SK-N-SH treated with all-trans-retinoic acid at 6 μM for 48 hours (cell line): Measurements from ENCODE around the gene GPX2.

Source experiments
- ATAC-seq: fragments of 200-7000 bp; cut with Tn5 transposase; 3 replicates; pipeline ENCODE4 v1.9.1; 2020; ENCODE audit warnings: mild to moderate bottlenecking, moderate library complexity
- ARNTL ChIP-seq: fragments of 450-650 bp; formaldehyde crosslinking; IDR thresholded peaks from 2 replicates; pipeline ENCODE4 v1.5.0; 2020; ENCODE audit warnings: low read depth, mild to moderate bottlenecking, moderate library complexity, borderline replicate concordance
- BACH2 ChIP-seq: fragments of 250-450 bp; sonication (Bioruptor Pico); IDR thresholded peaks from 2 replicates; pipeline ENCODE4 v1.9.0; 2021; ENCODE audit warnings: mild to moderate bottlenecking, borderline replicate concordance
- CREB5 ChIP-seq: fragments of 250-450 bp; sonication (Bioruptor Pico); IDR thresholded peaks from 2 replicates; pipeline ENCODE4 v1.5.1; 2020; ENCODE audit warnings: low read depth, mild to moderate bottlenecking, moderate library complexity
- CSRNP3 ChIP-seq: fragments of 250-450 bp; sonication (Bioruptor Pico); IDR thresholded peaks from 2 replicates; pipeline ENCODE4 v1.5.1; 2021; ENCODE audit warnings: mild to moderate bottlenecking, moderate library complexity
- GLIS3 ChIP-seq: fragments of 250-450 bp; sonication (Bioruptor Pico); IDR thresholded peaks from 2 replicates; pipeline ENCODE4 v1.5.0; 2020; ENCODE audit warnings: mild to moderate bottlenecking, moderate library complexity
- ISL1 ChIP-seq: fragments of 250-450 bp; sonication (Bioruptor Pico); IDR thresholded peaks from 2 replicates; pipeline ENCODE4 v2.1.2; 2022; ENCODE audit warnings: mild to moderate bottlenecking, moderate library complexity
- OSR1 ChIP-seq: fragments of 250-450 bp; sonication (Bioruptor Pico); IDR thresholded peaks from 2 replicates; pipeline ENCODE4 v1.8.0; 2022; ENCODE audit warnings: moderate library complexity, mild to moderate bottlenecking, inconsistent platforms
- PATZ1 ChIP-seq: fragments of 250-450 bp; sonication (Bioruptor Pico); IDR thresholded peaks from 2 replicates; pipeline ENCODE4 v1.8.0; 2020; ENCODE audit warnings: mild to moderate bottlenecking, moderate library complexity, borderline replicate concordance
- PPARA ChIP-seq: fragments of 250-450 bp; sonication (Bioruptor Pico); IDR thresholded peaks from 2 replicates; pipeline ENCODE4 v1.5.0; 2020; ENCODE audit warnings: mild to moderate bottlenecking, borderline replicate concordance
- RARB ChIP-seq: fragments of 250-450 bp; sonication (Bioruptor Pico); IDR thresholded peaks from 2 replicates; pipeline ENCODE4 v1.8.0; 2021; ENCODE audit warnings: mild to moderate bottlenecking, moderate library complexity
- SNAI2 ChIP-seq: fragments of 250-450 bp; sonication (Bioruptor Pico); IDR thresholded peaks from 2 replicates; pipeline ENCODE4 v1.5.0; 2020; ENCODE audit warnings: mild to moderate bottlenecking, moderate library complexity
- TCF4 ChIP-seq: fragments of 250-450 bp; sonication (Bioruptor Pico); IDR thresholded peaks from 2 replicates; pipeline ENCODE4 v1.8.0; 2021; ENCODE audit warnings: mild to moderate bottlenecking, moderate library complexity, borderline replicate concordance
- TOX ChIP-seq: fragments of 250-450 bp; sonication (Bioruptor Pico); IDR thresholded peaks from 2 replicates; pipeline ENCODE4 v1.8.0; 2021; ENCODE audit warnings: mild to moderate bottlenecking, moderate library complexity, borderline replicate concordance
- TSHZ2 ChIP-seq: fragments of 250-450 bp; sonication (Bioruptor Pico); IDR thresholded peaks from 2 replicates; pipeline ENCODE4 v1.5.0; 2020; ENCODE audit warnings: mild to moderate bottlenecking, moderate library complexity
- ZFP30 ChIP-seq: fragments of 450-650 bp; formaldehyde crosslinking; IDR thresholded peaks from 2 replicates; pipeline ENCODE4 v1.5.0; 2022; ENCODE audit warnings: mild to moderate bottlenecking, moderate library complexity
- ZNF565 ChIP-seq: fragments of 450-650 bp; formaldehyde crosslinking; conservative IDR thresholded peaks from 2 replicates; pipeline ENCODE4 v1.5.0; 2020; ENCODE audit warnings: low read depth, mild to moderate bottlenecking, moderate library complexity
- ZNF70 ChIP-seq: fragments of 450-650 bp; formaldehyde crosslinking; IDR thresholded peaks from 2 replicates; pipeline ENCODE4 v1.5.0; 2020; ENCODE audit warnings: mild to moderate bottlenecking, moderate library complexity
- ZNF8 ChIP-seq: fragments of 450-650 bp; formaldehyde crosslinking; IDR thresholded peaks from 2 replicates; pipeline ENCODE4 v1.5.0; 2020; ENCODE audit warnings: mild to moderate bottlenecking, moderate library complexity

GPX2 gene

GRCh38 chr14:64990296-64990695, 47.8 kb upstream of the GPX2 start (continued):
- no peak for TF ChIP-seq CSRNP3
- TF ChIP-seq ISL1 (CRISPR knock-in tag): no peak
- no peak for TF ChIP-seq ZFP30
- TF ChIP-seq ZNF70 (CRISPR knock-in tag): no peak

GRCh38 chr14:64987438-64987767, 44.9 kb upstream of the GPX2 start:
- TF ChIP-seq PPARA (CRISPR knock-in tag): no peak
- no peak for TF ChIP-seq CSRNP3
- TF ChIP-seq GLIS3 (CRISPR knock-in tag): no peak
- TF ChIP-seq SNAI2 (CRISPR knock-in tag): no peak
- TF ChIP-seq BACH2 (CRISPR knock-in tag): no peak
- no peak for TF ChIP-seq PATZ1
- no peak for TF ChIP-seq ZNF565
- TF ChIP-seq TCF4 (CRISPR knock-in tag): no peak
- no peak for TF ChIP-seq ZFP30
- TF ChIP-seq TSHZ2 (CRISPR knock-in tag): no peak
- TF ChIP-seq ISL1 (CRISPR knock-in tag): no peak
- no peak for TF ChIP-seq ZNF8 (CRISPR knock-in tag)
- TF ChIP-seq OSR1 (CRISPR knock-in tag): no peak
- no peak for ATAC-seq

- peak; percentile 99 for ATAC-seq
- TF ChIP-seq ARNTL: no peak
- no peak for TF ChIP-seq TOX (CRISPR knock-in tag)
- no peak for TF ChIP-seq CREB5 (CRISPR knock-in tag)
- TF ChIP-seq TCF4 (CRISPR knock-in tag): no peak
- no peak for TF ChIP-seq RARB (CRISPR knock-in tag)
- TF ChIP-seq ZNF565: no peak
- TF ChIP-seq ZFP30: no peak
- no peak for TF ChIP-seq PATZ1
- no peak for TF ChIP-seq BACH2 (CRISPR knock-in tag)
Observed at GRCh38 chr14:64986648-64987437, 44.3 kb upstream of the GPX2 start, which contains the start of gene FNTB. Gene FNTB, plus strand, starts transcription at chr14:64986895. Its CDS starts 59 bp downstream, at chr14:64986954.
